Femur (tissue), 1 donor: ENCODE measurements around the gene FAM151A.

Experiments used
- DNase-seq: peaks from one replicate; pipeline ENCODE4 v3.0.0-alpha.2; 2017

FAM151A gene

GRCh38 chr1:54603241-54603640 is 20.1 kb downstream of the FAM151A start:
- DNase-seq, result no peak

GRCh38 chr1:54602554-54602953 is 20.8 kb downstream of the FAM151A start:
- DNase-seq, result no peak

GRCh38 chr1:54601730-54602129 is 21.6 kb downstream of the FAM151A start:
- DNase-seq, result no peak

- DNase-seq, result no peak
Measured at GRCh38 chr1:54600947-54601721, 22.2 kb downstream of the FAM151A start.

- DNase-seq, result no peak
Measured at GRCh38 chr1:54599211-54599823, 24.0 kb downstream of the FAM151A start.

- no peak for DNase-seq
Measured at GRCh38 chr1:54597455-54598030, 25.8 kb downstream of the FAM151A start.

- DNase-seq, result no peak
Measured at GRCh38 chr1:54596756-54597155, 26.6 kb downstream of the FAM151A start.

GRCh38 chr1:54595956-54596498 is 27.3 kb downstream of the FAM151A start:
- no peak for DNase-seq

- no peak for DNase-seq
Measured at GRCh38 chr1:54594463-54594862, 28.9 kb downstream of the FAM151A start.

GRCh38 chr1:54593571-54594160 is 29.7 kb downstream of the FAM151A start:
- DNase-seq, result no peak

- DNase-seq, result no peak
Measured at GRCh38 chr1:54591127-54591756, 32.1 kb downstream of the FAM151A start.

- no peak for DNase-seq
Measured at GRCh38 chr1:54588377-54588776, 34.9 kb downstream of the FAM151A start.

GRCh38 chr1:54585181-54586066 is 37.9 kb downstream of the FAM151A start:
- DNase-seq, result no peak

- DNase-seq, result no peak
Measured at GRCh38 chr1:54584575-54584974, 38.8 kb downstream of the FAM151A start.

GRCh38 chr1:54583871-54584270 is 39.5 kb downstream of the FAM151A start:
- DNase-seq, result peak; percentile 75

- DNase-seq, result no peak
Measured at GRCh38 chr1:54583307-54583686, 40.0 kb downstream of the FAM151A start.

GRCh38 chr1:54582566-54583306 is 40.6 kb downstream of the FAM151A start:
- DNase-seq, result peak; percentile 47

GRCh38 chr1:54581621-54582035 is 41.7 kb downstream of the FAM151A start:
- DNase-seq, result peak; percentile 92

GRCh38 chr1:54580856-54581550 is 42.3 kb downstream of the FAM151A start:
- no peak for DNase-seq

- no peak for DNase-seq
Measured at GRCh38 chr1:54579337-54579781, 44.0 kb downstream of the FAM151A start.
